Liver (tissue), 3 donors: ENCODE measurements around the gene CPED1.

Experiments
- HNF4G ChIP-seq: IDR thresholded peaks from 2 replicates; pipeline ENCODE4 v1.6.1; 2016; ENCODE audit warnings: antibody characterized with exemption
- JUND ChIP-seq, 2 donors: IDR thresholded peaks; 2 replicates each; pipeline ENCODE4 v1.6.1; 2016; ENCODE audit warnings: antibody characterized with exemption in 2 of 2
- MAX ChIP-seq: IDR thresholded peaks from 2 replicates; pipeline ENCODE4 v1.6.1; 2016; ENCODE audit warnings: antibody characterized with exemption
- RAD21 ChIP-seq, 2 donors: IDR thresholded peaks; 2 replicates each; pipeline ENCODE4 v1.6.1; 2016; ENCODE audit warnings: antibody characterized with exemption in 2 of 2, mild to moderate bottlenecking in 2 of 2
- RXRA ChIP-seq, 2 donors: IDR thresholded peaks; 2 replicates each; pipeline ENCODE4 v1.6.1; 2017 to 2018; ENCODE audit warnings: antibody characterized with exemption in 2 of 2, mild to moderate bottlenecking in 1 of 2
- SP1 ChIP-seq: IDR thresholded peaks from 2 replicates; pipeline ENCODE4 v1.6.1; 2018; ENCODE audit warnings: antibody characterized with exemption, mild to moderate bottlenecking
- TAF1 ChIP-seq: conservative IDR thresholded peaks from 2 replicates; pipeline ENCODE4 v1.6.1; 2016; ENCODE audit warnings: antibody characterized with exemption, mild to moderate bottlenecking
- YY1 ChIP-seq: IDR thresholded peaks from 2 replicates; pipeline ENCODE4 v1.6.1; 2016; ENCODE audit warnings: antibody characterized with exemption, mild to moderate bottlenecking
- TF ChIP-seq, protein P1 (sequence below): fragments of 150-350 bp; IDR thresholded peaks from 2 replicates; pipeline ENCODE4 v1.5.1; 2017; ENCODE audit warnings: improper control_type of control experiment, low read depth, low read length; ENCODE audit not compliant: missing input control
- TF ChIP-seq, protein P2 (sequence below): IDR thresholded peaks from 2 replicates; pipeline ENCODE4 v1.6.1; 2016; ENCODE audit warnings: antibody characterized with exemption, mild to moderate bottlenecking
- donor health status: healthy.
- donor health status: healthy.

DNA sequence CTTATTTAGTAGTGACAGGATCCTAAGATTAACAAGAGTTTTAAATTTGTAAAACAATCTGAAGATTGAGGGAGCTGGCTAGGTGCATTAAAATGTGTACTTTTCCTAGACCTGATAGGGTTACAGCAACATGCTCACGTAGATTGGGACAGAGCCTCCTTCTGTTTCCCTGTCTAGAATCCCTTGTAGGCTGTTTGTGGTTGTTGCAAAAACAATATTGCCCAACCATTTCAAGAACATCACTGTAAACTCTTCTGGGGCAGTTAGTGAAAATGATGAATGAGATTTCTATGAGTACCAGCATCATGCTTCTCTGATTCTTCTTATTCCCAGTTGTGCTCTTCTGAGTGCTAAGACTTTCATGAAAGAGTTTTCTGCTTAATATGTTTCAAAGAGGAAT lies 14.7 kb upstream of the CPED1 start:
- TF ChIP-seq, protein P1, sequence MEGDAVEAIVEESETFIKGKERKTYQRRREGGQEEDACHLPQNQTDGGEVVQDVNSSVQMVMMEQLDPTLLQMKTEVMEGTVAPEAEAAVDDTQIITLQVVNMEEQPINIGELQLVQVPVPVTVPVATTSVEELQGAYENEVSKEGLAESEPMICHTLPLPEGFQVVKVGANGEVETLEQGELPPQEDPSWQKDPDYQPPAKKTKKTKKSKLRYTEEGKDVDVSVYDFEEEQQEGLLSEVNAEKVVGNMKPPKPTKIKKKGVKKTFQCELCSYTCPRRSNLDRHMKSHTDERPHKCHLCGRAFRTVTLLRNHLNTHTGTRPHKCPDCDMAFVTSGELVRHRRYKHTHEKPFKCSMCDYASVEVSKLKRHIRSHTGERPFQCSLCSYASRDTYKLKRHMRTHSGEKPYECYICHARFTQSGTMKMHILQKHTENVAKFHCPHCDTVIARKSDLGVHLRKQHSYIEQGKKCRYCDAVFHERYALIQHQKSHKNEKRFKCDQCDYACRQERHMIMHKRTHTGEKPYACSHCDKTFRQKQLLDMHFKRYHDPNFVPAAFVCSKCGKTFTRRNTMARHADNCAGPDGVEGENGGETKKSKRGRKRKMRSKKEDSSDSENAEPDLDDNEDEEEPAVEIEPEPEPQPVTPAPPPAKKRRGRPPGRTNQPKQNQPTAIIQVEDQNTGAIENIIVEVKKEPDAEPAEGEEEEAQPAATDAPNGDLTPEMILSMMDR, result no peak
- no peak for TF ChIP-seq TAF1
- TF ChIP-seq SP1, result no peak
- no peak for TF ChIP-seq RXRA (IDR thresholded peaks at IDR 0.05)
- TF ChIP-seq YY1, result no peak
- TF ChIP-seq JUND (IDR thresholded peaks at IDR 0.05), result no peak
- TF ChIP-seq RAD21 (IDR thresholded peaks at IDR 0.05), result no peak
- TF ChIP-seq HNF4G, result no peak
- TF ChIP-seq MAX, result no peak
- TF ChIP-seq, protein P2, sequence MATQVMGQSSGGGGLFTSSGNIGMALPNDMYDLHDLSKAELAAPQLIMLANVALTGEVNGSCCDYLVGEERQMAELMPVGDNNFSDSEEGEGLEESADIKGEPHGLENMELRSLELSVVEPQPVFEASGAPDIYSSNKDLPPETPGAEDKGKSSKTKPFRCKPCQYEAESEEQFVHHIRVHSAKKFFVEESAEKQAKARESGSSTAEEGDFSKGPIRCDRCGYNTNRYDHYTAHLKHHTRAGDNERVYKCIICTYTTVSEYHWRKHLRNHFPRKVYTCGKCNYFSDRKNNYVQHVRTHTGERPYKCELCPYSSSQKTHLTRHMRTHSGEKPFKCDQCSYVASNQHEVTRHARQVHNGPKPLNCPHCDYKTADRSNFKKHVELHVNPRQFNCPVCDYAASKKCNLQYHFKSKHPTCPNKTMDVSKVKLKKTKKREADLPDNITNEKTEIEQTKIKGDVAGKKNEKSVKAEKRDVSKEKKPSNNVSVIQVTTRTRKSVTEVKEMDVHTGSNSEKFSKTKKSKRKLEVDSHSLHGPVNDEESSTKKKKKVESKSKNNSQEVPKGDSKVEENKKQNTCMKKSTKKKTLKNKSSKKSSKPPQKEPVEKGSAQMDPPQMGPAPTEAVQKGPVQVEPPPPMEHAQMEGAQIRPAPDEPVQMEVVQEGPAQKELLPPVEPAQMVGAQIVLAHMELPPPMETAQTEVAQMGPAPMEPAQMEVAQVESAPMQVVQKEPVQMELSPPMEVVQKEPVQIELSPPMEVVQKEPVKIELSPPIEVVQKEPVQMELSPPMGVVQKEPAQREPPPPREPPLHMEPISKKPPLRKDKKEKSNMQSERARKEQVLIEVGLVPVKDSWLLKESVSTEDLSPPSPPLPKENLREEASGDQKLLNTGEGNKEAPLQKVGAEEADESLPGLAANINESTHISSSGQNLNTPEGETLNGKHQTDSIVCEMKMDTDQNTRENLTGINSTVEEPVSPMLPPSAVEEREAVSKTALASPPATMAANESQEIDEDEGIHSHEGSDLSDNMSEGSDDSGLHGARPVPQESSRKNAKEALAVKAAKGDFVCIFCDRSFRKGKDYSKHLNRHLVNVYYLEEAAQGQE, result no peak
